NT2/D1 (cell line): ENCODE data around the gene EML1.

ENCODE experiments used
- DNase-seq: peaks from one replicate; pipeline ENCODE4 v3.0.0-alpha.2; 2011; ENCODE audit warnings: low read depth, low spot score
- H3K27me3 ChIP-seq: 2 replicates; pipeline ENCODE4 v1.6.0; 2011; ENCODE audit warnings: mild to moderate bottlenecking; ENCODE audit not compliant: insufficient read length, insufficient read depth
- H3K36me3 ChIP-seq: 2 replicates; pipeline ENCODE4 v1.6.1; 2011; ENCODE audit warnings: mild to moderate bottlenecking, low read length, mixed read lengths; ENCODE audit not compliant: insufficient read depth, insufficient read length
- H3K4me1 ChIP-seq: 2 replicates; pipeline ENCODE4 v1.5.1; 2011; ENCODE audit not compliant: insufficient read depth, insufficient read length
- H3K4me3 ChIP-seq: 2 replicates; pipeline ENCODE4 v1.5.1; 2011; ENCODE audit warnings: low read depth; ENCODE audit not compliant: insufficient read length
- H3K9ac ChIP-seq: 2 replicates; pipeline ENCODE4 v1.6.0; 2011; ENCODE audit warnings: low read depth; ENCODE audit not compliant: insufficient read length
- H3K9me3 ChIP-seq: 2 replicates; pipeline ENCODE4 v1.5.1; 2011; ENCODE audit warnings: mild to moderate bottlenecking, low read length; ENCODE audit not compliant: insufficient read depth
- SUZ12 ChIP-seq: IDR thresholded peaks from 2 replicates; pipeline ENCODE4 v1.6.1; 2011; ENCODE audit not compliant: insufficient read length, insufficient read depth; ENCODE audit errors: extremely low read depth
- YY1 ChIP-seq: IDR thresholded peaks from 2 replicates; pipeline ENCODE4 v1.6.1; 2011; ENCODE audit not compliant: insufficient read length, insufficient read depth
- ZNF274 ChIP-seq: IDR thresholded peaks from 2 replicates; pipeline ENCODE4 v1.6.1; 2011; ENCODE audit warnings: mild to moderate bottlenecking, low read depth, low read length

EML1 gene

DNA sequence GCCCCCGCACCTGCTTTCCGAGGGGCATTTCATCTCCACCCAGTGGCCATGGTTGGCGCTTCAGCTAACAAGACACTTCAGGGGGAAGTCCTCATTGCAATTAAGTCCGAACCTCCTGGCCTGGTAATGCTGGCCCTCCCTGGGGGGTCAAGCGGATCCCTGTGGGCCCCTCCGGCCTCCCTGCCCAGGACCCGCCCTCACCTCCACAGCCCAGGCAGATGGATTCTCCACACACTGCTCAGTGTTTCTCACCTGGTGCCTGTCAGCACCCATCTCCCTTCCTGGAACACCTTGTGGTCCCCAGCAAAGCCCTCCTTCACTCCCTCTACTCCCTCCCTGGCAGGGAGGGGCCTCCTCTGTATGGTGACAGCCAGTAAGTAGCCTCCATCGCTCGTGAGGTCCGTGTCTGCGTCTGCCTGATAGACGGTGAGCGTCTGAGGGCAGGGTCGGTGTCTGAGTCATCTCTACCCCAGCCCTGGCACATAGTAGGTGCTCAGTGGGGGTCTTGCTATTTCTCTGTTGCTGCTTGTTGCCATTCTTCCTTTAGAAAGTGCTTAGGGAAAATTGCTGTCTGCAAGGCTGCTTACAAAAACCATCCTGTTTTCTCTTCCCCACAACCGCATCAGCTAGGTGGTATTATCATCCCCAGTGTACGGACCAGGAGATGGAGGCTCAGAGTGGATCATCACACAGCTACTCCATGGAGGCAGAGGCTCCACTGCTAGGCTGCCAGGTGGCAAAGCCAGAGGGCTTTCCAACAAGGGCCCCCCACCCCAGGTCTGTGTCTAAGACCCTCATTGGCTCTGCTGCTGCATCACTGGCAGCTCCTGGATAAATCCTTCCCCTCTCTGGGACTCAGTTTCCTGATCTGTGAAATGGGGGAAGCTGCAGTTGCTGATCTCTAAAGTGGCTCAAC is 39.7 kb upstream of the EML1 start:
- TF ChIP-seq YY1 (no peak), ZNF274 (no peak), SUZ12 (no peak)
- H3K36me3 ChIP-seq: no peaks in the 10 kb centered on the region
- no peaks in the 10 kb centered on the region for H3K27me3 ChIP-seq
- H3K9me3 ChIP-seq: no peaks in the 10 kb centered on the region
- no peak overlapping the region for H3K9ac ChIP-seq
- H3K4me3 ChIP-seq: no peak overlapping the region
- H3K4me1 ChIP-seq: peaks cover 24% of the 10 kb centered on the region
- no peak for DNase-seq

DNA sequence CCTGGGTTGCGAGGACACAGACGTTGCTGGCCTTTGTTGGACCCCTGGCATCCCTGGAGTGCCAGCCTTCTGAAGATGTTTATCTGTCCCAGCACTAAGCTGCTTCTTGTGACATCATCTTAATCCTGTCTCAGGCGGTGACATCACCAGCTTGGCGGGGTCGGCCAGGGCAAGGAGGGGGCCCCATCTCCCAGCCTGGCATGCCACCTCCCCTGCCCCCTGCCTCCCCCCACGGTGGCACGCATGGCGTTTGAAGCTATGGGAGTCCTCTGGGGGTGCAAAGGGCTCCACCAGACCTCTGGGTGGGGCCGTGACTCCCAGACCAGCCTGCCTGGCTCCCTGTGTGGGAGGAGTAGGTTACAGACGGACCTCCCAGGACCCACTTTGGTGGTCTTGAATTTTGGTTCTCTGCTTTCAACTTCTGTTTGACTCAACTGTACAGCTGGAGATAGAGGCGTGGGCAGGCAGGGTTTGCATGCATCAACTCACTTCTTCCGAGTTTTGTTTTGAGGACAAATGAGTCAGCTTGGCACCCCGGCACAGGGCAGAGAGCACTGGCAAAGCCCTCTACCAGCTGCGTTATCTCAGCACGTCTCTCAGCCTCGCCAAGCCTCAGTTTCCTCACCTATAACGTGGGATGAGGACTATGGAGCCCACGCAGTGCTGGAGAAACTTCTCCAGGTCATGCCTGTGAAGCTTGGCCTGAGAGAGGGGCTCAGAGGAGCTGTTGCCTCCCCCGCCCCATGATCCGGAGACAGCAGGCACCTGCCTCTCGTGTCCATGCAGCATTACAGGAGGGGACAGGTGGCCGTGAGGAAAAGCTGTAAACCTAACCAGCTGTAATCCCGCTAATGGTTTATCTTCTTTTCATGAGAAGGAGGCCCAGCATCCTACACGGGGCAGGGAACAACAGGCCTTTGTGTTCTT is 38.8 kb upstream of the EML1 start:
- Histone ChIP-seq H3K9ac (no peak overlapping the region), H3K9me3 (no peaks in the 10 kb centered on the region), H3K4me1 (peaks cover 28% of the 10 kb centered on the region), H3K36me3 (no peaks in the 10 kb centered on the region), H3K27me3 (no peaks in the 10 kb centered on the region), H3K4me3 (no peak overlapping the region)
- no peak for DNase-seq
- TF ChIP-seq SUZ12 (no peak), ZNF274 (no peak), YY1 (no peak)

DNA sequence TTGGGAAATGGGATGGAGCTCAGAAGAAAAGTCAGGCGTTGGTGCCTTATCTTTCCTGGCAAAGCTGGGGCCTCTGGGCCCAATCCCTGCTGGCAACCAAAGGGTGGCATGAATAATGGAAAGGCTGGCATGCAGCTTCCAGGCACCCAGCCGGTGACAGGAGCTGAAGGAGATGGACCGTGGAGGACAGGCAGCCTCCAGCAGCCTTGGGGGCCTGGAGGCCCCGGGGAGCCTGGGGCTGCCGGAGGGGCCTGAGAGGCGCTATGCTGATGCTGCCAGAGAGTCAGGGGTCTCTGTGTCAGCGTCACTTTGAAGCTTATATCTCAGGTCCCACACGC is 38.2 kb upstream of the EML1 start:
- DNase-seq: no peak
- no peak overlapping the region for H3K9ac ChIP-seq
- no peaks in the 10 kb centered on the region for H3K27me3 ChIP-seq
- peaks cover 30% of the 10 kb centered on the region for H3K4me1 ChIP-seq
- no peaks in the 10 kb centered on the region for H3K36me3 ChIP-seq
- TF ChIP-seq ZNF274: no peak
- TF ChIP-seq SUZ12: no peak
- no peak for TF ChIP-seq YY1
- H3K9me3 ChIP-seq: no peaks in the 10 kb centered on the region
- no peak overlapping the region for H3K4me3 ChIP-seq

DNA sequence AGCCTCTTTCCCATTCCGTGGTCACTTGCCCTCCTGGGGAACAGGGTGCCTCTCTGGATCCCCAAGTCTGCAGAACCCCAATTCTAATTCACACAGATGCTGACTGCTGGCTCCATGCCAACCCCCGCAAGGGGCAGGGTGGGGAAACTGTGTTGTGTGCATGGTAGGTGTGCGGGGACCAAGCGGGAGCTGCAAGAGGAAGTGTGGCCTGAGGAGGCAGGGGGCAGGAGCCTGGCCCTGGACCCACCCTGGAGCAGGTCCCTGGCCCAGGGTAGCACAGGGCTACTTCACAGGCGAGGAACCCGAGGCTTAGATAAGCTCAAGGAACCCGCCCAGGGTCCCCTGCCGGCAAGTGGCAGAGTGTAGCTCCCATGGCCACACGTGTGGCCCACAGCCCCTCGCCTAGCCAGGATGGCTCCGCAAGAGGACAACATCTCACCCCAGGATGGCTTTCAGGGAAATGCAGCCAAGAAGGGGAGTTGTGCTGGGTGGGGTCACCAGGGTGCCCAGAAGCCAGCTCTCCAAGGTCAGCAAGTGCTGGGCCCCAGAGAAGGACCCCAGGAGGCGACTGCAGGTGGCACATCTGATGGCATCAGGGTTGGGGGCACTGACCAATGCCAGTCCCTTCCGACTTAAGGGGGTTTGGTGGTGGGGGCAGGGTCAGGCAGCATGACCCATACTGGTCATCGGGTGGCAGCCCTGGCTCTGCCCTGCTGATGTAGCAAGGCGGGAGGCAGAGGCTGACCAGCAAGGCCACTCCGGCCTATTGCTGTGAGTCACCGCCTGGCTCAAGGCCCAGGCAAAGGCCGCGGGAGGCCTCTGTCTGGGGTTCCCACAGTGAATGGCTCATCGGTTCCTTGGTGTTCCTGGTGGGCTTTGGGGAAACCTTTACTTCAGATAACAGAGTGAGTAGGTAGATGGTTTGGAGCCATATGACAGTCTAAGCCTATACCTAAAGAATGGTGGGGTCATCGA is 37.3 kb upstream of the EML1 start:
- H3K36me3 ChIP-seq: no peaks in the 10 kb centered on the region
- H3K9ac ChIP-seq: no peak overlapping the region
- TF ChIP-seq YY1 (no peak), ZNF274 (no peak), SUZ12 (no peak)
- no peaks in the 10 kb centered on the region for H3K27me3 ChIP-seq
- no peak overlapping the region for H3K4me3 ChIP-seq
- H3K4me1 ChIP-seq: peaks cover 28% of the 10 kb centered on the region
- H3K9me3 ChIP-seq: no peaks in the 10 kb centered on the region
- DNase-seq: no peak

DNA sequence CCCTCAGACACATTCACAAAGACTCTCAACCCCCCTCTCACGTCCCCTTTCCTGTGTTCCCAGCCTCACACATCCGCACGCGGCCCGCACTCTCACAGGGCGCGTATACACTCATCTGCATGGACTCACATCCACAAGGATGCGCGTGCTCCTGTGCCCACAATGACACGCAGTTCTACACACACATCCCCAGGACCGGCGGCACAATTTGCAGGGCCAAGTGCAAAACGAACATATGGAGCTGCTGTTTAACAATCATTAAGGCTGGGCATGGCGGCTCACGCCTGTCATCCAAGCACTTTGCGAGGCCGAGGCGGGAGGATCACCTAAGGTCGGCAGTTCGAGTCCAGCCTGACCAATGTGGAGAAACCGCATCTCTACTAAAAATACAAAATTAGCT is 36.4 kb upstream of the EML1 start:
- Histone ChIP-seq H3K27me3 (no peaks in the 10 kb centered on the region), H3K4me3 (no peak overlapping the region), H3K4me1 (peaks cover 25% of the 10 kb centered on the region), H3K36me3 (no peaks in the 10 kb centered on the region), H3K9me3 (no peaks in the 10 kb centered on the region), H3K9ac (no peak overlapping the region)
- no peak for DNase-seq
- TF ChIP-seq SUZ12: no peak
- TF ChIP-seq ZNF274: no peak
- no peak for TF ChIP-seq YY1

DNA sequence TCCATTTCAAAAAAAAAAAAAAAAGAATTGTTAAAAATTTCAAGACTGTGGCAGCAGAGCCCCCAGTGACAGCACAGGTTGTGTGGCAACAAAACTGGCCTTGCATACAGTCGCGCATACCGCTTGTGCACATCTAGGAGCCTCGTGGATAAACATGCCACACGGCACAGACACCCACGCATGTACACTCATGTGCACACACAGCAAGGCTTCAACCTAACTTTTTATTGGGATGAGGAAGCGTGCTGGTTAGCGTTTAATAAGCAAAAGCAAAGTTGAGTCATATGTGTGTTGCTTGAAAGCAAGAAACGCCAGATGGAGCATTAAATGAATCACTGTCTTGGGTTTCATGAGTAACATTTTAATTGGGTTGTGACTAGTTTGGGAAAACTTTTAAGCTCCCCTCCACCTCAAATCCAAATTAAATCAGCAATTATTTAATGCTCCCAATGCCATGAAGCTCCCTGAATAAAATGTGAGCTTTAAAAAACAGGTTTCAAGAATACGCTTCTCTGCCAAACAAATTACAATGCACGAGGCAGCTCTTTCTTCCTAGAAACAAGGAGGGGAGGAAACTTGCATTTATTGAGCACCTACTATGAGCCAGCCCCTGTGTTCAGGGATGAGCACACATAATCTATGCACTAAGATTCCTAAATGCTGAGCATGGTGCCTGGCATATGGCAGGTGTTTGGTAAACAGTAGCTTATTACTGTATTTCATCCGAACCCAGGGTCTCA is 35.7 kb upstream of the EML1 start:
- Histone ChIP-seq H3K4me1 (peaks cover 21% of the 10 kb centered on the region), H3K36me3 (no peaks in the 10 kb centered on the region), H3K9ac (no peak overlapping the region), H3K4me3 (no peak overlapping the region), H3K9me3 (no peaks in the 10 kb centered on the region), H3K27me3 (no peaks in the 10 kb centered on the region)
- DNase-seq: no peak
- TF ChIP-seq YY1: no peak
- no peak for TF ChIP-seq SUZ12
- no peak for TF ChIP-seq ZNF274
